CD4-positive, alpha-beta T cell (primary cell): ENCODE measurements around the gene DENND5B. TPM values are rescaled to one million over a fixed set of nuclear protein-coding genes. Genes with fewer than 3 reads are reported as not detected.

Experiments
- ATAC-seq: fragments of 200-7000 bp; cut with Tn5 transposase; one replicate; pipeline ENCODE4 v1.10.0; 2022; ENCODE audit warnings: mild to moderate bottlenecking; ENCODE audit not compliant: poor library complexity
- CTCF ChIA-PET: fragments of 350-600 bp; sonication (Branson Sonifier 250); formaldehyde crosslinking; loops from one replicate; lab custom pipeline; 2021; ENCODE audit warnings: antibody characterized with exemption, inconsistent platforms; lab: Charles Lee
- POLR2A ChIA-PET: fragments of 350-600 bp; sonication (Branson Sonifier 250); formaldehyde crosslinking; loops from one replicate; lab custom pipeline; 2021; ENCODE audit warnings: antibody characterized with exemption, inconsistent platforms; lab: Charles Lee
- DNase-seq, 14 experiments: peaks; one replicate each; pipeline ENCODE4 v3.0.0-alpha.2; 2013 to 2020; ENCODE audit warnings: mixed read lengths in 2 of 14
- H3K27ac ChIP-seq, 2 donors: one replicate each; pipeline versions ENCODE4 v1.5.1 to v1.7.0; 2013; ENCODE audit warnings: low read length in 2 of 2, low read depth in 1 of 2, mild to moderate bottlenecking in 1 of 2
- H3K27me3 ChIP-seq, 2 experiments: 1 replicate in 1 of 2; 2 replicates in 1 of 2; pipeline versions ENCODE4 v1.6.1 to v1.7.0; 2013; ENCODE audit warnings: low read length in 2 of 2, control low read depth in 1 of 2, mild to moderate bottlenecking in 1 of 2, moderate library complexity in 1 of 2; ENCODE audit not compliant: insufficient read depth in 2 of 2, control insufficient read depth in 1 of 2
- H3K36me3 ChIP-seq: one replicate; pipeline ENCODE4 v1.6.1; 2013; ENCODE audit warnings: low read length, control low read depth; ENCODE audit not compliant: insufficient read depth
- H3K4me1 ChIP-seq: one replicate; pipeline ENCODE4 v1.6.1; 2013; ENCODE audit warnings: low read length, control low read depth; ENCODE audit not compliant: insufficient read depth
- H3K4me3 ChIP-seq: one replicate; pipeline ENCODE4 v1.5.1; 2013; ENCODE audit warnings: mild to moderate bottlenecking, low read length, moderate library complexity
- H3K9me3 ChIP-seq, 2 experiments: 1 replicate in 1 of 2; 2 replicates in 1 of 2; pipeline versions ENCODE4 v1.6.1 to v1.7.0; 2013; ENCODE audit warnings: low read length in 2 of 2, mild to moderate bottlenecking in 2 of 2, control low read depth in 1 of 2, moderate library complexity in 1 of 2; ENCODE audit not compliant: control insufficient read depth in 1 of 2, insufficient read depth in 1 of 2
- H3K27ac Mint-ChIP-seq: one replicate; pipeline ENCODE4 v1.8.0; 2020; ENCODE audit warnings: mixed read lengths
- H3K27me3 Mint-ChIP-seq: one replicate; pipeline ENCODE4 v1.8.0; 2021; ENCODE audit warnings: mixed read lengths
- H3K36me3 Mint-ChIP-seq: one replicate; pipeline ENCODE4 v1.8.0; 2021; ENCODE audit warnings: low read depth, mixed read lengths
- H3K4me1 Mint-ChIP-seq: one replicate; pipeline ENCODE4 v1.8.0; 2021; ENCODE audit warnings: low read depth, mixed read lengths
- H3K4me3 Mint-ChIP-seq: one replicate; pipeline ENCODE4 v1.8.0; 2020; ENCODE audit warnings: mild to moderate bottlenecking, mixed read lengths
- H3K9me3 Mint-ChIP-seq: one replicate; pipeline ENCODE4 v1.8.0; 2020; ENCODE audit warnings: mixed read lengths
- intact Hi-C, 2 experiments: fragments of 100-400 bp; cut with DNase I in 1 of 2; cut with micrococcal nuclease in 1 of 2; formaldehyde crosslinking; loops; one replicate each; pipeline versions ENCODE4 v1.15.1 to v1.9.0; 2023 to 2025; cut with DNase I, micrococcal nuclease
- total RNA-seq, 174 experiments: library from RNA in 2 of 174; stranded (reverse) in 2 of 174; gene quantifications; one replicate each; pipeline ENCODE4 v1.2.3 and lab custom pipeline; 2021 to 2026
- TF ChIP-seq, protein P1 (sequence below): fragments of 200-600 bp; IDR thresholded peaks from one replicate; pipeline ENCODE4 v1.8.0; 2022; ENCODE audit warnings: antibody characterized with exemption, mild to moderate bottlenecking

The DENND5B gene
- total RNA-seq, 2 experiments from 2014 or later = 0.22 to 0.25 TPM

- intact Hi-C loops = no loop called here
- ChIA-PET POLR2A (no interaction called here), CTCF (no interaction called here)
- H3K36me3 ChIP-seq = no peaks in the 10 kb centered on the region
- H3K4me3 Mint-ChIP-seq = no peak overlapping the region
- H3K9me3 Mint-ChIP-seq = no peaks in the 10 kb centered on the region
- DNase-seq (no peak), ATAC-seq (no peak)
- H3K4me3 ChIP-seq = no peak overlapping the region
- no peaks in the 10 kb centered on the region for H3K9me3 ChIP-seq
- H3K4me1 ChIP-seq = no peaks in the 10 kb centered on the region
- H3K27ac ChIP-seq = no peak overlapping the region
- TF ChIP-seq, protein P1, sequence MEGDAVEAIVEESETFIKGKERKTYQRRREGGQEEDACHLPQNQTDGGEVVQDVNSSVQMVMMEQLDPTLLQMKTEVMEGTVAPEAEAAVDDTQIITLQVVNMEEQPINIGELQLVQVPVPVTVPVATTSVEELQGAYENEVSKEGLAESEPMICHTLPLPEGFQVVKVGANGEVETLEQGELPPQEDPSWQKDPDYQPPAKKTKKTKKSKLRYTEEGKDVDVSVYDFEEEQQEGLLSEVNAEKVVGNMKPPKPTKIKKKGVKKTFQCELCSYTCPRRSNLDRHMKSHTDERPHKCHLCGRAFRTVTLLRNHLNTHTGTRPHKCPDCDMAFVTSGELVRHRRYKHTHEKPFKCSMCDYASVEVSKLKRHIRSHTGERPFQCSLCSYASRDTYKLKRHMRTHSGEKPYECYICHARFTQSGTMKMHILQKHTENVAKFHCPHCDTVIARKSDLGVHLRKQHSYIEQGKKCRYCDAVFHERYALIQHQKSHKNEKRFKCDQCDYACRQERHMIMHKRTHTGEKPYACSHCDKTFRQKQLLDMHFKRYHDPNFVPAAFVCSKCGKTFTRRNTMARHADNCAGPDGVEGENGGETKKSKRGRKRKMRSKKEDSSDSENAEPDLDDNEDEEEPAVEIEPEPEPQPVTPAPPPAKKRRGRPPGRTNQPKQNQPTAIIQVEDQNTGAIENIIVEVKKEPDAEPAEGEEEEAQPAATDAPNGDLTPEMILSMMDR = no peak
- H3K4me1 Mint-ChIP-seq = no peaks in the 10 kb centered on the region
- no peak overlapping the region for H3K27ac Mint-ChIP-seq
- H3K27me3 Mint-ChIP-seq = peaks cover 4% of the 10 kb centered on the region
- no peaks in the 10 kb centered on the region for H3K27me3 ChIP-seq
- H3K36me3 Mint-ChIP-seq = no peaks in the 10 kb centered on the region
These were observed 199.9 kb downstream of the DENND5B start for GRCh38 chr12:31390991-31391390.

- Mint-ChIP-seq H3K9me3 (no peaks in the 10 kb centered on the region), H3K4me3 (no peak overlapping the region), H3K27ac (no peak overlapping the region), H3K27me3 (peaks cover 8% of the 10 kb centered on the region), H3K36me3 (no peaks in the 10 kb centered on the region), H3K4me1 (no peaks in the 10 kb centered on the region)
- no peaks in the 10 kb centered on the region for H3K9me3 ChIP-seq
- H3K4me3 ChIP-seq = no peak overlapping the region
- no peaks in the 10 kb centered on the region for H3K36me3 ChIP-seq
- no peaks in the 10 kb centered on the region for H3K27me3 ChIP-seq
- no peak overlapping the region for H3K27ac ChIP-seq
- TF ChIP-seq, protein P1 = no peak
- ATAC-seq (no peak), DNase-seq (no peak)
- intact Hi-C loops = no loop called here
- POLR2A ChIA-PET = no interaction called here
- CTCF ChIA-PET = interaction anchor here (0.7 kb wide), 1 partner anchor 33 kb away, joined by 3 read pairs; no protein-coding TSS in a partner anchor
- no peaks in the 10 kb centered on the region for H3K4me1 ChIP-seq
These were observed 202.2 kb downstream of the DENND5B start for GRCh38 chr12:31388713-31389112.

DNA sequence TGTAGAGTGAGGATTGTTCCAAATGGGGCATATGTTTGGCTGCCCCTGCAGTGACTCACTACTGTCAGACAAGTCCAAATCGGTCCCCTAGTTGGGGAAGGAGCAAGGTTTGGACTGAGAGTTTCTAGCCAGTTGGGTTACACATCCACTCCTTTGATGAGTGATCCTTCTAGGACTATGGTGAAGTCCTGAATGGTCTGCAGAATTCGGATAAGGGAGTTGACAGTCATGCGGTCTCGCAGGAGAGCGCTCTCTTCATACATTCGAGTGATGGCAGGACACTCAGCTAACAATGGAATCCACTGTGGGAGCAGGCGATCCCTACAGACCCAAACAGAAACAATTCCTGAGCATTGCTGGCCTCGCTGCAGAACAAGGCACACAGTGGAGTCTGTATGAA, 203.5 kb downstream of the DENND5B start:
- TF ChIP-seq, protein P1 = no peak
- Histone ChIP-seq H3K27ac (no peak overlapping the region), H3K4me3 (no peak overlapping the region), H3K27me3 (no peaks in the 10 kb centered on the region), H3K36me3 (no peaks in the 10 kb centered on the region), H3K4me1 (no peaks in the 10 kb centered on the region), H3K9me3 (no peaks in the 10 kb centered on the region)
- no peaks in the 10 kb centered on the region for H3K4me1 Mint-ChIP-seq
- H3K27me3 Mint-ChIP-seq = peaks cover 8% of the 10 kb centered on the region
- intact Hi-C loops = no loop called here
- ChIA-PET CTCF (interaction anchor here (0.6 kb wide), 1 partner anchor 16 kb away, joined by 4 read pairs; no protein-coding TSS in a partner anchor), POLR2A (no interaction called here)
- no peak for DNase-seq
- H3K9me3 Mint-ChIP-seq = no peaks in the 10 kb centered on the region
- H3K36me3 Mint-ChIP-seq = no peaks in the 10 kb centered on the region
- ATAC-seq = no peak
- H3K4me3 Mint-ChIP-seq = no peak overlapping the region
- H3K27ac Mint-ChIP-seq = no peak overlapping the region
